Dedifferentiated amniotic fluid mesenchymal stem cell (primary cell): ENCODE measurements around the gene PTPRN2.
"Not testable (repeated sequence)": the region's sequence is repeated elsewhere in the genome, so short reads cannot be mapped to it uniquely, and the experiment has no call there.

Source experiments
- DNase-seq: peaks from one replicate; pipeline ENCODE4 v3.0.0-alpha.2; 2016; ENCODE audit errors: extremely low spot score

Gene PTPRN2

DNA sequence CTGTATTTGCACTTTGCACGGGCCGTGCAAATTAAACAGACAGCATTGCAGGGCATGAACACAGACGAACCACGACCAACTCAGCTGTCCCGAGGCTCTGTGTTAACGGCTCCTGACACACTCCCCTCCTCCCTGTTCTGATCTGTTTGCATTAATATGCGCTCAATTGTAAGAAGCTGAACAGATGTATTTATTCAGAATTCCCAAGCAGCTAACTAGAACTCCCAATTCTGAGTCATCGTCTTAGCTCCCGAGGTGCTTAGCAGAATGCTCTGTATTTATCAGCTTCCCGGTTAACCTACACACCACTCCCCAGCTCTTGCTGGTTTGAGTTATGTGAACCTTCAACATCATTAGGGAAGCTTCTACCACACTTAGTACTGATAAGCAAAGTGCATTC, 286.4 kb downstream of the PTPRN2 start:
- DNase-seq: no peak

DNA sequence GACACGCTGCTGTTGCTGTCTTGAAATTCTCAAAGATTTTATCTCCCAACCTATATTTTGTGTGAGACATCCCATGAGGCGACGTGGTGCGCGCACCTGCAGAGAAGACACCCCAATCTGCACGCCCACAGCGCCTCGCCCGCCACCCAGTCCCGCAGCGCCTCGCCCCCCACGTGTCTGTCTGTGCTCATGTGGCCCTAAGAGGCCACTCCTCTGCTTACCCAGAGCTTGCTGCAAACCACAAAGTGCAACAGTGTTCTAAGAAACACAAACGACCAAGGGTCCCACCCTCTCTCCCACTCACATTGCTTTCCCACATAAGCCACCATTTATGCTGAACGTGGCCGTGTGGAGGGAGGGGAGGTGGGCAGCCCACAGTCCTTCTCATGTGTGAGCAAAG, 287.2 kb downstream of the PTPRN2 start:
- no peak for DNase-seq

DNA sequence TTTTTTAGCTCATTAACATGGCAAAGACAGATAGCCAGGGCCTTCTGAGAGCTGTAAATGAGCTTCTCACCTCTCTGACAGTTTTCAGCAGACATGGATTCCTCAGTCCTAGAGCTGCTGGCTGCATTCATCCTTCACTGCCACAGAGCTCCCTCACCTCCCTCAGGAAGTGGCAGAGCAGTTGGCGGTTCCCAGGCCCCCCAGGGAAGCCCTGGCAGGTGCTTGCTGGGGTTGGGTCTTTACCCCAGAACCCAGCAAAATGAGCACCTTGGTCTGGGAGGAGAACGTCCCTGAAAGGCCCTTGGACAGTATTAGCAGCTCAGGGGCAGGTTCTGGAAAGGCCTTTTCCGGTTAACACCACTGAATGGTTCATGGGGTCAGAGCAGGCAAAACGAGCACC, 288.0 kb downstream of the PTPRN2 start:
- DNase-seq: no peak

GRCh38 chr7:158296798-158297104, 290.9 kb downstream of the PTPRN2 start:
- DNase-seq: no peak

DNA sequence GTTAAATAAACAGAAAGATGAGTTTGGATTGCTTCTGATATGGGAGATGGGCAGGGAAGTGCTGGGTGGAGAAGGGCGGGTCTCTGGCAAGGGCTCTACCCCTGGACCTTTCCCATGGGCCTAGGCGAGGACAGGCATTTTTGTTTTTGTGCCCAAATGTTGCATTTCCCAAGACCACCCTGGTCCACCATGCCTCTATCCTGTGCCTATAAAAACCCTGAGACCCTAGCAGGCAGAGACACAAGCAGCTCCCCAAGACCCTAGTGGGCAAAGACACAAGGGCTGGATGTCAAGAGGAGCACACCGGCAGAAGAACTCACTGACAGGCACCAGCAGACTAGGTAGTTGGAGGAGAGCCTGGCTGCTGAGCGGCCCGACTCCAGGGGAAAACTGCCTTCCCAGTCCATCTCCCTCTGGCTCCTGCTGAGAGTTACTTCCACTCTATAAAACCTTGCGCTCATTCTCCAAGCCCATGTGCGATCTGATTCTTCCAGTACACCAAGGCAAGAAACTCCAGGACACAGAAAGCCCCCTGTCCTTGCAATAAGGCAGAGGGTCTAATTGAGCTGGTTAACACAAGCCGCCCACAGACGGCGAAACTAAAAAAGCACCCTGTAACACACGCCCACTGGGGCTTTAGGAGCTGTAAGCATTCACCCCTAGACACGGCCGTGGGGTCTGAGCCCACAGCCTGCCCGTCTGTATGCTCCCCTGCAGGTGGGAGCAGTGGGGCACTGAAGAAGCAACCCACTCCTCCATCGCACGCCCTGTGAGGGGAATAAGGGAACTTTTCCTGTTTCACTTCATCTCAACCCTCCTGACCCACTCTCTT, 291.4 kb downstream of the PTPRN2 start:
- DNase-seq: no peak

GRCh38 chr7:158294468-158295215, 293.0 kb downstream of the PTPRN2 start:
- DNase-seq: not testable (repeated sequence)

GRCh38 chr7:158292948-158293347, 294.7 kb downstream of the PTPRN2 start:
- no peak for DNase-seq

DNA sequence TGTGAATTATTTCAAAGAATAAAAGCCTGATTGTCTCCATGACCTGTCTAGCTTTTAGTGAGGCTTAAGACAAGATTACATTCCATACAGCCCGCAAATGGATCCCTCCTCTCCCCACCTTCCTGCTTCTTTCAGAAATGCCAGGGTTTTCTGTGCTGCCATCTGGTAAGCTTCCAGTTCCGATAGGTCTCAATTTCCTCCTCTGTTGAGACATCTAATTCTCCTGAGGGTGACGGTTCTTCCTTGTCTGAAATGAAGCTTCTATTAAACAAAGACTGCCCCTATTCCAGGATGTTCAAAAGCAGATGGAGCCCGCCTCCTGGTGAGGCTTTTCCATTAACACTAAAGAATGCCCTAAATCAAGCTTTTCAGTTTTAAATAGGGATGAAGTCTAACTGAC, 295.6 kb downstream of the PTPRN2 start:
- DNase-seq: no peak

DNA sequence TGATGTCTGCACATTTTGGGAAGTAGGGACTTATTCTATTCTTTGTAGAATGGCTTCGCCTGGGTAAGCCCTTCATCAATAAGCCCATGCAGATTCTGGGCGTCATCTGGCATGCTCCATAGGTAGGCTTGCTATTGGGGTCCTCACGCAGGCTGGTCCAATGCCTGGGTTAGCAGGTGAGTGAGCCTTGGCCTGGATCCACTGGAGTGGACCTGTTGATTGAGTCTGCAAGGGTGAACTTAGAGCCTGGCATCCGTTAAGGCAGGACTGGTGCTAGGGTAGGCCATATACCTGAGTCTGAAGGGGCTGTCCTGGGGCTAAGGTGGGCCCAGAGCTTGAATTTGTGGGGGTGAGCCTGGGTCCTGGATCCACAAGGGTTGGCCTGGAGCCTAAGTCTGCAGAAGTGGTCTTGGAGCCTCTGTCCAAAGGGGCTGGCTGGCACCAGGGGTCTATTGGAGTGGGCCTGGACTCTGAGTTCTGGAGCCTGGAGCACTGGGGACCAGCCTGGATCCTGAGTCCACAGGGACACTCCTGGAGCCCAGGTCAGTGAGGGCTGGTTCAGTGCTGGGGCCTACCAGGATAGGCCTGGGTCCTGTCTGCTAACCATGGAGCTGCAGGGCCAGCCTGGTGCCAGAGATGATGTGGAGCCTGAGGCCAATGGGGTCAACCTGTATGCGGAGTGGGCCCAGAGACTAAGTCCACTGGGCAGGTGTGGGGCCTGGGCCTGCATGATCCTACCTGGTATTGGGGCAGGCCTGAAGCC, 297.7 kb downstream of the PTPRN2 start:
- no peak for DNase-seq

DNA sequence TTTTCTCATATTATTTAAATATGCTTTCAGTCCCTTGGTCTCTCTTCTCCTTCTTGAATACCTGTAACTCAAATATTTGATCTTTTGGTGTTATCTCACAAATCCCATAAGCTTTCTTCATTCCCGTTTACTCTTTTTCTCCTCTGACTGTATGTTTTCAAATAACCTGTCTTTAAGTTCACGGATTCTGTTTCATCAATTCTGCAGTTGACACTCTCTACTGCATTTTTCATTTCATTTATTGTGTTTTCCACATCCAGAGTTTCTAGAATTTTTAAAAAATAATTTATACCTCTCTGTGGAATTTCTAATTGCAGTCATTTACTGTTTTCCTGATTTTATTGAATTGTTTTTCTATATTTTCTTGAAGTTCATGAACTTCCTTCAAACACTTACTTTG, 298.4 kb downstream of the PTPRN2 start:
- no peak for DNase-seq

GRCh38 chr7:158286210-158286609, 301.4 kb downstream of the PTPRN2 start:
- DNase-seq: no peak

DNA sequence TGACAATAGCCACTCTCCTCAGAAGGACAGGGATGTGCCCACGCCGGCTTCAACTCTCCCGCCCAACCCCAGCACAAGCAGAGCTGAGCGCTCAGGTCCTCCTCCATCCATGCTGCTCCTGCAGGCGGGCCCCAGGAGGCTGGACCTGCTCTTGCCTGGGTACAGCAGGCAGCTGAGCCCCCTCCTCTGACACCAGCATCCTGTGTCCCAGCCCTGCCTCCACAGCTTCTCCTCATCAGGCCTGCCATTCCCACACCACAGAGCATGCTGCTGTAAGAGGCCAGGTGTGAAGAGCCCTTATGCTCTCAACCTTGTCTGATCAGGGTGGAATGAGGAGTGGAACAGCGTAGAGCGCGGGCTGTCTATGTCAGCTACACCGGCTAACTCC, 302.2 kb downstream of the PTPRN2 start:
- no peak for DNase-seq

GRCh38 chr7:158284617-158285382, 302.8 kb downstream of the PTPRN2 start:
- DNase-seq: no peak

- no peak for DNase-seq
Observed at GRCh38 chr7:158284121-158284520, 303.5 kb downstream of the PTPRN2 start.

DNA sequence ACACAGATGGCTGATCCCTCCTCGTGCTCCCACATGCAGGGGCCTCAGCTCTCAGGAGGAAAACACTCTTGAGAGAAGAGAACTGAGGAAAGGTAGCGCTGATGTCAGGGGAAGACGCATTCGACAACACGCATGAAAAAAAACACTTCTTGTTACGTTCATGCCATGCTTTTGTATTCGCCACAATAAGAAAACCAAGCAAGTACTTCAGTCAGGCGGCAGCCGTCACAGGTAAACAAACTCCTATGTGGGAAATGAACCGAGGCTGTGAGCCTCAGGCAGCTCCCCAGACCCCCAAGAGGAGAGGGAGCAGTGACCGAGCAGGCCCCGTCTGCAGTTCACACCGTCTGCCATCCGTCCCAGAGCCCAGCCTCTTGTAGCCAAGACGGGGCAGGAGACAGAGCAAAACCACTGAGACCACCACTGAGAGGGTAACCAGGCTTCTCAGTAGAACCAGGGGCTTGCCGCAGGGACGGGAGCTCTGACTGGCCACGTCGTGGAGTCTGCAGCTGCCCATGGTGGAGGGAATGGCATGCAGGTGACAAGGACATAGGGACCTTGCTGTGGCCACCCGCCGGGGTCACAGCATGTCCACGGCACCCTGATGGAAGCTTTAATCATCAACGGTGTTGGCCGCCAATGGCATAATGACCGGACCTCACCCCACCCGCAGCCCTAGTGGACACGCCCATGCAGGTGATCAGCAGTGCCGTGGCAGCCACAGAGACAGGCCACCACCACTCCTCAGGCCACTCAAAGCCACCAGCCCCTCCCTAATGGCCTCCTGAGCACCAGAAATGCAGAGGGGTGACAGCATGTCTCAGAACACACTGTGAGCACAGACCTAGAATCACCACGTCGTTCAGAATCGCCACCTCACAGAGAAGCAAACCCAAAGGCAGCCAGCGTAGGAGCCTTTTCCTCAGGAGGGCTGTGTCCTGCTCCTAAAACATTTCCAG, 304.3 kb downstream of the PTPRN2 start:
- DNase-seq: no peak

- no peak for DNase-seq
Observed at GRCh38 chr7:158282461-158283001, 305.1 kb downstream of the PTPRN2 start.

DNA sequence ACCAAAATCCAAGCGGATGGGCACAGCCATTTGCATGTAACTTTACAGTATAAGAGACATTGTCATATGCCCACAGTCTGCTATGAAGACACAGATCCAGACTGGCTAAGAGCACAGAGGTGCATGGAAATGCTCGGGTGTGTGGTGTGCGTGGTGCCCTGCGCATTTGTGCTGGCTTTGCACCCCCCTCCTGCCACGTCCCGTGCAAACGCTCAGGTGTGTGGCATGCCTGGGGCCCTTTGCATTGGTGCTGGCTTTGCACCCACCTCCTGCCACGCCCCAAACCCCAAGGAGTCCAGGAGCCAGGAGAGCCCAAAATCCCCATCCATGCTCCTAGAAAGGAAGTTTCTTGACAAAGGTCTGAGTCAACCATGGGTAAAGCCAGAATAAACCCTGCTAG, 306.2 kb downstream of the PTPRN2 start:
- no peak for DNase-seq

- DNase-seq: no peak
Observed at GRCh38 chr7:158280448-158281144, 307.0 kb downstream of the PTPRN2 start.

- no peak for DNase-seq
Observed at GRCh38 chr7:158279539-158280447, 307.8 kb downstream of the PTPRN2 start.
